ENCODE data around the gene KNOP1.
"Not testable (repeated sequence)": the region's sequence is repeated elsewhere in the genome, so short reads cannot be mapped to it uniquely, and the experiment has no call there.

The KNOP1 gene

GRCh38 chr16:19679281-19679680 lies 38.7 kb downstream of the KNOP1 start:
- DNase-seq: not testable (repeated sequence)

- DNase-seq: no peak
Measured at GRCh38 chr16:19678804-19679203, 39.2 kb downstream of the KNOP1 start.

- DNase-seq: no peak
Measured at GRCh38 chr16:19677402-19677801, 40.6 kb downstream of the KNOP1 start.

GRCh38 chr16:19674485-19674884 lies 43.5 kb downstream of the KNOP1 start:
- DNase-seq: no peak

- no peak for DNase-seq
Measured at GRCh38 chr16:19672378-19672777, 45.6 kb downstream of the KNOP1 start.

- DNase-seq: no peak
Measured at GRCh38 chr16:19666477-19666876, 51.5 kb downstream of the KNOP1 start.

- DNase-seq: not testable (repeated sequence)
Measured at GRCh38 chr16:19665313-19665712, 52.7 kb downstream of the KNOP1 start.

GRCh38 chr16:19664166-19664565 lies 53.9 kb downstream of the KNOP1 start:
- DNase-seq: no peak

GRCh38 chr16:19662351-19662750 lies 55.7 kb downstream of the KNOP1 start:
- DNase-seq: no peak

- no peak for DNase-seq
Measured at GRCh38 chr16:19660432-19660831, 57.6 kb downstream of the KNOP1 start.

GRCh38 chr16:19659554-19659953 lies 58.5 kb downstream of the KNOP1 start:
- DNase-seq: no peak

- no peak for DNase-seq
Measured at GRCh38 chr16:19657831-19658230, 60.2 kb downstream of the KNOP1 start.

- DNase-seq: no peak
Measured at GRCh38 chr16:19655242-19655777, 62.7 kb downstream of the KNOP1 start.

- DNase-seq: no peak
Measured at GRCh38 chr16:19654147-19654546, 63.9 kb downstream of the KNOP1 start.

All from bone marrow (tissue), 2 donors.